Measurements from ENCODE around the gene MCM5.
"Not testable (repeated sequence)": the region's sequence is repeated elsewhere in the genome, so short reads cannot be mapped to it uniquely, and the experiment has no call there.

The MCM5 gene

GRCh38 chr22:35394011-35394312, 6.0 kb upstream of the MCM5 start:
- Histone ChIP-seq H3K27ac (ENCODE audit: low read depth, low read length) (no peak overlapping the region), H3K4me1 (ENCODE audit: control insufficient read depth, insufficient read depth, low read length) (peaks cover 15% of the 10 kb centered on the region), H3K27me3 (ENCODE audit: control insufficient read depth, insufficient read depth, low read length) (no peaks in the 10 kb centered on the region), H3K9me3 (ENCODE audit: control insufficient read depth, insufficient read depth, low read depth, low read length) (no peaks in the 10 kb centered on the region), H3K9ac (ENCODE audit: low read length) (no peak overlapping the region), H3K4me3 (ENCODE audit: low read depth, low read length) (no peak overlapping the region), H3K36me3 (ENCODE audit: control insufficient read depth, insufficient read depth, low read length) (peaks cover 14% of the 10 kb centered on the region)

- Histone ChIP-seq H3K9me3 (ENCODE audit: control insufficient read depth, insufficient read depth, low read depth, low read length) (no peaks in the 10 kb centered on the region), H3K9ac (ENCODE audit: low read length) (no peak overlapping the region), H3K36me3 (ENCODE audit: control insufficient read depth, insufficient read depth, low read length) (peaks cover 11% of the 10 kb centered on the region), H3K4me1 (ENCODE audit: control insufficient read depth, insufficient read depth, low read length) (peaks cover 15% of the 10 kb centered on the region), H3K4me3 (ENCODE audit: low read depth, low read length) (no peak overlapping the region), H3K27me3 (ENCODE audit: control insufficient read depth, insufficient read depth, low read length) (no peaks in the 10 kb centered on the region), H3K27ac (ENCODE audit: low read depth, low read length) (no peak overlapping the region)
Observed at GRCh38 chr22:35394810-35395563, 5.0 kb upstream of the MCM5 start.

GRCh38 chr22:35396622-35397021, 3.3 kb upstream of the MCM5 start:
- not testable (repeated sequence) for H3K9ac ChIP-seq (ENCODE audit: low read length); H3K4me3 ChIP-seq (ENCODE audit: low read depth, low read length); H3K27me3 ChIP-seq (ENCODE audit: control insufficient read depth, insufficient read depth, low read length); H3K9me3 ChIP-seq (ENCODE audit: control insufficient read depth, insufficient read depth, low read depth, low read length)
- Histone ChIP-seq H3K4me1 (ENCODE audit: control insufficient read depth, insufficient read depth, low read length) (peaks cover 23% of the 10 kb centered on the region), H3K36me3 (ENCODE audit: control insufficient read depth, insufficient read depth, low read length) (peaks cover 10% of the 10 kb centered on the region), H3K27ac (ENCODE audit: low read depth, low read length) (0 out of 2 replicates have a peak overlapping the region, but pooled peaks have one; percentile 56)

- peaks cover 23% of the 10 kb centered on the region for H3K4me1 ChIP-seq (ENCODE audit: control insufficient read depth, insufficient read depth, low read length)
- no peaks in the 10 kb centered on the region for H3K27me3 ChIP-seq (ENCODE audit: control insufficient read depth, insufficient read depth, low read length)
- H3K36me3 ChIP-seq (ENCODE audit: control insufficient read depth, insufficient read depth, low read length): peaks cover 15% of the 10 kb centered on the region
- H3K27ac ChIP-seq (ENCODE audit: low read depth, low read length): no peak overlapping the region
- H3K4me3 ChIP-seq (ENCODE audit: low read depth, low read length): no peak overlapping the region
- H3K9ac ChIP-seq (ENCODE audit: low read length): no peak overlapping the region
- H3K9me3 ChIP-seq (ENCODE audit: control insufficient read depth, insufficient read depth, low read depth, low read length): no peaks in the 10 kb centered on the region
Observed at GRCh38 chr22:35397095-35397904, 2.6 kb upstream of the MCM5 start.

- Histone ChIP-seq H3K27ac (ENCODE audit: low read depth, low read length) (no peak overlapping the region), H3K27me3 (ENCODE audit: control insufficient read depth, insufficient read depth, low read length) (no peaks in the 10 kb centered on the region), H3K9ac (ENCODE audit: low read length) (no peak overlapping the region), H3K4me3 (ENCODE audit: low read depth, low read length) (no peak overlapping the region), H3K9me3 (ENCODE audit: control insufficient read depth, insufficient read depth, low read depth, low read length) (no peaks in the 10 kb centered on the region), H3K36me3 (ENCODE audit: control insufficient read depth, insufficient read depth, low read length) (peaks cover 23% of the 10 kb centered on the region), H3K4me1 (ENCODE audit: control insufficient read depth, insufficient read depth, low read length) (peaks cover 23% of the 10 kb centered on the region)
Observed at GRCh38 chr22:35398591-35398973, 1.4 kb upstream of the MCM5 start.

GRCh38 chr22:35399114-35399677, 744 bp upstream of the MCM5 start:
- peaks cover 30% of the 10 kb centered on the region for H3K36me3 ChIP-seq (ENCODE audit: control insufficient read depth, insufficient read depth, low read length)
- peak overlapping the region; percentile 99 for H3K9ac ChIP-seq (ENCODE audit: low read length)
- H3K27me3 ChIP-seq (ENCODE audit: control insufficient read depth, insufficient read depth, low read length): no peaks in the 10 kb centered on the region
- peaks cover 23% of the 10 kb centered on the region for H3K4me1 ChIP-seq (ENCODE audit: control insufficient read depth, insufficient read depth, low read length)
- peak overlapping the region; percentile 87 for H3K4me3 ChIP-seq (ENCODE audit: low read depth, low read length)
- peak overlapping the region; percentile 97 for H3K27ac ChIP-seq (ENCODE audit: low read depth, low read length)
- no peaks in the 10 kb centered on the region for H3K9me3 ChIP-seq (ENCODE audit: control insufficient read depth, insufficient read depth, low read depth, low read length)

GRCh38 chr22:35400501-35400790, 506 bp downstream of the MCM5 start:
- H3K36me3 ChIP-seq (ENCODE audit: control insufficient read depth, insufficient read depth, low read length): peaks cover 42% of the 10 kb centered on the region
- H3K27me3 ChIP-seq (ENCODE audit: control insufficient read depth, insufficient read depth, low read length): no peaks in the 10 kb centered on the region
- no peaks in the 10 kb centered on the region for H3K9me3 ChIP-seq (ENCODE audit: control insufficient read depth, insufficient read depth, low read depth, low read length)
- H3K4me1 ChIP-seq (ENCODE audit: control insufficient read depth, insufficient read depth, low read length): peaks cover 23% of the 10 kb centered on the region
- peak overlapping the region; percentile 97 for H3K27ac ChIP-seq (ENCODE audit: low read depth, low read length)
- H3K9ac ChIP-seq (ENCODE audit: low read length): peak overlapping the region; percentile 99
- H3K4me3 ChIP-seq (ENCODE audit: low read depth, low read length): peak overlapping the region; percentile 87

GRCh38 chr22:35401863-35402262, 1.9 kb downstream of the MCM5 start:
- no peak overlapping the region for H3K27ac ChIP-seq (ENCODE audit: low read depth, low read length)
- H3K9ac ChIP-seq (ENCODE audit: low read length): peak overlapping the region; percentile 99
- H3K27me3 ChIP-seq (ENCODE audit: control insufficient read depth, insufficient read depth, low read length): no peaks in the 10 kb centered on the region
- no peaks in the 10 kb centered on the region for H3K9me3 ChIP-seq (ENCODE audit: control insufficient read depth, insufficient read depth, low read depth, low read length)
- H3K36me3 ChIP-seq (ENCODE audit: control insufficient read depth, insufficient read depth, low read length): peaks cover 56% of the 10 kb centered on the region
- H3K4me1 ChIP-seq (ENCODE audit: control insufficient read depth, insufficient read depth, low read length): peaks cover 17% of the 10 kb centered on the region
- peak overlapping the region; percentile 87; the same call in 1 of the 2 replicates for H3K4me3 ChIP-seq (ENCODE audit: low read depth, low read length)

- Histone ChIP-seq H3K9ac (ENCODE audit: low read length) (no peak overlapping the region), H3K27me3 (ENCODE audit: control insufficient read depth, insufficient read depth, low read length) (no peaks in the 10 kb centered on the region), H3K4me1 (ENCODE audit: control insufficient read depth, insufficient read depth, low read length) (peaks cover 8% of the 10 kb centered on the region), H3K36me3 (ENCODE audit: control insufficient read depth, insufficient read depth, low read length) (peaks cover 71% of the 10 kb centered on the region), H3K9me3 (ENCODE audit: control insufficient read depth, insufficient read depth, low read depth, low read length) (no peaks in the 10 kb centered on the region), H3K4me3 (ENCODE audit: low read depth, low read length) (no peak overlapping the region), H3K27ac (ENCODE audit: low read depth, low read length) (no peak overlapping the region)
Observed at GRCh38 chr22:35403356-35403755, 3.4 kb downstream of the MCM5 start.

GRCh38 chr22:35404176-35404575, 4.2 kb downstream of the MCM5 start:
- H3K9me3 ChIP-seq (ENCODE audit: control insufficient read depth, insufficient read depth, low read depth, low read length): no peaks in the 10 kb centered on the region
- no peaks in the 10 kb centered on the region for H3K27me3 ChIP-seq (ENCODE audit: control insufficient read depth, insufficient read depth, low read length)
- H3K9ac ChIP-seq (ENCODE audit: low read length): no peak overlapping the region
- H3K4me1 ChIP-seq (ENCODE audit: control insufficient read depth, insufficient read depth, low read length): peaks cover 8% of the 10 kb centered on the region
- H3K36me3 ChIP-seq (ENCODE audit: control insufficient read depth, insufficient read depth, low read length): peaks cover 79% of the 10 kb centered on the region
- no peak overlapping the region for H3K4me3 ChIP-seq (ENCODE audit: low read depth, low read length)
- H3K27ac ChIP-seq (ENCODE audit: low read depth, low read length): no peak overlapping the region

GRCh38 chr22:35406443-35406842, 6.5 kb downstream of the MCM5 start:
- peaks cover 96% of the 10 kb centered on the region for H3K36me3 ChIP-seq (ENCODE audit: control insufficient read depth, insufficient read depth, low read length)

More at GRCh38 chr22:35406443-35406842, 6.5 kb downstream of the MCM5 start:
- Histone ChIP-seq H3K9me3 (ENCODE audit: control insufficient read depth, insufficient read depth, low read depth, low read length) (no peaks in the 10 kb centered on the region), H3K4me1 (ENCODE audit: control insufficient read depth, insufficient read depth, low read length) (peaks cover 2% of the 10 kb centered on the region; the same call in 1 of the 2 replicates), H3K27me3 (ENCODE audit: control insufficient read depth, insufficient read depth, low read length) (no peaks in the 10 kb centered on the region), H3K27ac (ENCODE audit: low read depth, low read length) (no peak overlapping the region), H3K4me3 (ENCODE audit: low read depth, low read length) (no peak overlapping the region), H3K9ac (ENCODE audit: low read length) (no peak overlapping the region)
